ENCODE results near the gene HOXB2. TPM values are rescaled to one million over a fixed set of nuclear protein-coding genes. Genes with fewer than 3 reads are reported as not detected.
A peak's percentile ranks its signal among the peaks of the same experiment; 100 is the strongest.
"Not testable (repeated sequence)": the region's sequence is repeated elsewhere in the genome, so short reads cannot be mapped to it uniquely, and the experiment has no call there.

The HOXB2 gene
- total RNA-seq, 2 donors from 2014 or later = 18.9 to 22.3 TPM

DNA sequence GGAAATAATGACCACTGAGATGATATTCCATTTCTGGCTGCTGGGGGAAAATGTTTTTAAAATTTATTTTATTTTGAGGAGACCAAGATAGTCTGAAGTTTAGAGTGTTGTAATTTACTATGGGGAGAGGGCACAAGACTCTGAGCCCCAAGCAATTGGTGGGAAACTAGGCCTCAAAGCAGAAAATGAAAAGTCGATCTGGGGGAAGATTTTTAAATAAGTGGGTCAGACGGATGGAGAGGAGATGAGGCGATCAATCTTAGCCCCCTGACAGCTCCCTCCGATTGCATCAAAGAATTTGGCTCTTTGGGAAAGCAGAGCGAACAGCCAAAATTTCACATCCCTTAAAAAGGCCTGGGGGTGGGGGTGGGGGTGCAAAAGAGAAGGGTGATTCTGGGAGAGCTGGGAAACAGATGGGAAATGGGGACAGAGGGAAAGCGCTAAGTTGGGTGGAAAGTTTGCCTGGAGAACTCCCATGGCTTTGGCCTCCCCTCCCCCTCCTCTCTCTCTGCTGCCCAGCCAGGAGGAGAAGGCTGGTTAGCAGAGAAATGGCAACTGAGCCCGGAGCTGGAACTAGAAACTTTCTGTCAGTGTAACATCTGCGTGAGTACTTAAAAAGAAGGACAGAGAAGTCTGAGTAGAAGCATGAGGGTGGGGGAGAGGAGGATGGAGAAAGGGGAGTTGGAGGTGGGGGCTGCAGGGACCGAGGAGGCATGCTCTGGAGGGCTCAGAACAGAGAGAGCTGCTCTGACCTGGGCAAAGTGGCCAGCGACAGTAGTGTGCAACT is 1.4 kb upstream of the HOXB2 start:
- intact Hi-C loops (cut with DNase I) = loop anchor here in 1 of 2 donors (2.0 kb wide), 1 partner anchor 24 kb away; no protein-coding TSS in a partner anchor
- DNase-seq (ENCODE audit: low spot score) = no peak

DNA sequence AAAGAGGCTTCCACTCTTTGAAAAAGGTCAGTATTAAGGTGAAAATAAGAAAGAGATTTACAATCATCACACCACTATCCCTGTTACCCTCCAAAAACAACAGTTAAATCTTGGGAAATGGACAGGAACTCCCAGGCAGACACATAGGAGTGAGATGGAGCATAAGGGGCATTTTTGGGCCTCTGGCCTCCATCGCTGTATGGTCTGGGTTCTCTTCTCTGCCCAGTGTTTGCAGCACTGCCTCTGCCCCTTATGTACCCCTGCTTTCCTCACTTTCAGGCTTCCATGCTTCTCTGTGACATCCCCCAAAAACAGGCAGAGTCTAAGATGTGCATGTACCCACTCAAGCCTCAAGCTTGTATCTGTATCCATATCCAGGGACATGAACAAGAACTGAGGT is 630 bp upstream of the HOXB2 start:
- intact Hi-C loops (cut with DNase I) = no loop called here

DNA sequence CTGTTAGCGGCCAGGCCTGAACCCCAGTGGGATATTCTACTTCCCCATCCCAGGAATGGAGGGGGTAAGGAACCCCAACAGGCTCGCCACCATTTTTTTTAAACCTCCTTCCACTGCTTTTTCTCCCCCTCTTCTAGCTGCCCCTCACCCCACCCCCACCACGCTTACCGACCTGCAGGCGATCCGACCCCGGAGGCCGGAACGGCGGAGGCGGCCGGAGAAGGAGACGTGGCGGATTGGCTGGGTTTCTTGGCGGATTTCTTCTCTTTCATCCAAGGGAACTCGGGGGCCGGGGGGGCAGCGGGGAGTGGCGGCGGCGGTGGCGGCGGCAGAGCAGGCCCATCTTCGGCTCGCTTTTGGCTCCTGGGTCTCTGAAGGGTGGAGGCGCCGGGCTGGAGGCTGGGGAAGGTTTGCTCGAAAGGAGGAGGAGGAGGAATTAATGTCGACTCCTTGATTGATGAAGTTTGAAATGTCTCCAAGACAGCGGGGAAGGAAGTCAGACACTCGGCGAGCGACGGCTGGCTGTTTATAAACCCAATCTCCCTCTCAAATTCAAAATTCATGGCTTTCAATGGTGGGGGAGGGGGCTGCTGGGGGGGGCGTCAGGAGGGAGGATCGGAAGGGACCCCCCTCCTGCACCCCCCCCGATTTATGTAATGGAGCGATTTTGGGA is 424 bp downstream of the HOXB2 start:
- intact Hi-C loops (cut with DNase I) = loop anchor here in 1 of 2 donors (5.0 kb wide), 1 partner anchor 52 kb away; no protein-coding TSS in a partner anchor
- peak; percentile 97 for DNase-seq (ENCODE audit: low spot score)

More for the DNA sequence above, 630 bp upstream of the HOXB2 start:
- no peak for DNase-seq (ENCODE audit: low spot score)

DNA sequence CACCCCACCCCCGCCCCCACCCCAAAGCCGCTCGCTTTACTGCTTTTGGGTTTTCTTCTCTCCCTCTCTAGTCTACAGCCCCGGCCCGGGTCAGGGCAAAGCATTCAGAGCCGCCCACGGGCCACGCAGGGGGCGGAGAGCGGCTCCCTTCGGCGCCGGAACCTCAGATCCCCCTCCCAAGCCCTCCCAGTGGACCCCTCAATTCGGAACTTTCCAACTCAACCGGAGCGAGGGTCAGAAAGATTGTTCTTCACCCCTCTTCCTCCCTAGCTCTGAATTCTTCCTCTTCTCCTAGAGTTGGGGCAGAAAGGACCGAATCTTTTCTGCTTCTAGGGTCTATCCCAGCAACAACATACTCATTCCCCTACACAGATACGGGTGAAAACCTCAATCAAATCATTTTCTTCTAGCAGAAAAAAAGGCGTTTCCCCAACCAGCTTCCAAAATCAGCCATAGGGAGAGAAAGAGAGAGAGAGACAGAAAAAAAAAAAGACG is 1.0 kb downstream of the HOXB2 start:
- no peak for DNase-seq (ENCODE audit: low spot score)
- intact Hi-C loops (cut with DNase I) = loop anchor here in 1 of 2 donors (5.0 kb wide), 1 partner anchor 52 kb away; no protein-coding TSS in a partner anchor

DNA sequence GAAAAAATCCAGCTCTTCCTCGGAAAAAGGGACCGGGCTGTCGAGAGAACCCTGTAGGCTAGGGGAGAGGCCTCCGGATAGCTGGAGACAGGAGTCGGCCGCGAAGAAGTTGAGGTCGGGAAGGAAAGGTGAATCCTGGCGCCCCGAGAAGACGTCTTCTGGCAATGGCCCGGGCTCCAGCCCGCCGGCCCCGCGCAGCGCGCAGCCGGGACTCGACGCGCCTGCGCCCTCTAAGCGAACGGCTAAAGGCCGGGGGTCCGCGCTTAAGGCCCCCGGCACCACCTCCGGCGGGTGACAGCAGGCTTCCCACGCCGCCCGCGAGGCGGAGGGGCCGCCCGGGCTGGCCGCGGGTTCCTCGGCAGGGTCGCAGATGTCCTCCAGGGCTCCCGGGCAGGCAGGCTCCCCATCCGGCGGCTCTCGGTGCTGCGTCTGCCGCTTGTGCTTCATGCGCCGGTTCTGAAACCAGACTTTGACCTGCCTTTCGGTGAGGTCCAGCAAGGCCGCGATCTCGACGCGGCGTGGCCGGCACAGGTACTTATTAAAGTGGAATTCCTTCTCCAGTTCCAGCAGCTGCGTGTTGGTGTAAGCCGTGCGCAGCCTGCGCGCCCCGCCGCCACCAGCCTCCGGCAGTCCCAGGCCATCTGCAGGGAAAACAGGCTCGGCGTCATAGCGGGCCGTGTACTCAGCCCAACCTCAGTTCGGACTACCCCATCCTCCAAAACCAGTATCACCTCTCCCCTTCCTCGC is 1.6 kb downstream of the HOXB2 start:
- no peak for DNase-seq (ENCODE audit: low spot score)
- intact Hi-C loops (cut with DNase I) = loop anchor here in 1 of 2 donors (5.0 kb wide), 1 partner anchor 51 kb away; no protein-coding TSS in a partner anchor

DNA sequence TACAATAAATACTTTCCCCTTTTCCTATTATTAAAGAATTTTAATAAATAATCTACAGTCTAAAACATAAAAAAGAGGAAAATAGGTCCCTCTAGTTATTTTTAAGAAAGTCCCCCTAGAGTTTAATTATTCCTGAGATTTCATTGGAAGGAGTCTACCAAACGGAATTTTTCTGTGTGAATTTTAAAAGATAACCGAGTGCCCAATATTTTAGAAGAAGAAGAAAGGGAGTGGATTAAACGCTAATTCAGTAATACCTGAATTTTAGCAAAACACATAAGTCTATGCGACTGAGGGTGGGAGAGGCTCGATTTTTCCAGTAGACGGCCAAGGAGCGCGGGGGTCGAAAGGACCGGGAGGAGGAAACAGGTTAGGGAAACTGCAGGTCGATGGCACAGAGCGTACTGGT is 2.2 kb downstream of the HOXB2 start:
- DNase-seq (ENCODE audit: low spot score) = no peak
- intact Hi-C loops (cut with DNase I) = loop anchor here in 1 of 2 donors (5.0 kb wide), 1 partner anchor 50 kb away; no protein-coding TSS in a partner anchor

DNA sequence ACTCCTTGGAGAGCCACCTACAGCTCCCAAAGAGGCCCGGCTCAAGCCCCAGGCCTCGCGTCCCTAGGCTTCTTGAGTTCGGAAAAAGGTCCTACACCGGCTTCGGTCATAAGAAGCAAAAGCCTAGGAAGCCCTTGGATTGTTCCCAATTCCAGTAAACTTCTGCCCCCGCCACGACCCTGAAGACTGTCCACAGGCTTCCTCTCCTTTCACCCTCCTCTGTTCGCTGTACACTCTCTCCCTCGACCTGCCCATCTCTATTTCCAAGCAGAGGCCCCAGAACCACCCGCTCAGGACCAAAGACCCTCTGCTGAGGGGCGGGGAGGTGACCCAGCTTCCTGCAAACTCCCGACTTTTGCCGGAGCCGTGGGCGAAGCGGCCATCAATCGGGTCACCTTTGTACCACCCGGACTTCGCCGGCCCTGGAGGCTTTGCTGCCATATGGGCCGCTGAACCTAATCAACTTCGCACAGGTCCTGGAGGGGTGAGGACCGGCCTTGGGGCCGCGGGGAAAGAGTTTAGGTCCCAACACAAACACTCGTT is 2.7 kb downstream of the HOXB2 start:
- no peak for DNase-seq (ENCODE audit: low spot score)
- intact Hi-C loops (cut with DNase I) = loop anchor here in 1 of 2 donors (5.0 kb wide), 1 partner anchor 50 kb away; no protein-coding TSS in a partner anchor

DNA sequence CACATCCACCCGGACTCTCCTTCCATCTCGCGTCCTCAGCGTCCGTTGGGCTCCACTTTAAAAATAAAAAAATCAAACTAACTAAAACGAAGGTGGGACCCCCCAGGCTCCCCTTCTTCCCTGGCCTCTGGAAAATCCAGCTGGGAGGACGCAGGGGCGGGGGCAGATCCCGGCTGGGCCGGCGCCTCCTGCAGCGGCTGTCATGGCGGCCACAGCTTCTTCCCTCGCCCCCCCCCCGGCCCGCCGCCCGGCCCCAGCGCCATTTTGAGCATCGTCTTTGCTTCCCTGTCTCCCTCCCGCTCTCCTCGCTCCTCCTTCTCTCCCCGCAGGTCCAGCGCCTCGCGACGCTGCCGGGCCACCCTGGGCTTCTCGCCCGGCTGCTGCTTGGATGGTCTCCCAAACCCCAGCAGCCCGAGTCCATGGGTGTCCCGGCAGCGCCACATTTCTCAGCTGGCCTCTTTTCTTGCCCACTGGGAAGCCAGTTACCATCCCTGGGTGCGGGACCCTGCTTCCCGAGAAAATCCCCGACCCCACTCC is 3.3 kb downstream of the HOXB2 start:
- intact Hi-C loops (cut with DNase I) = loop anchor here in 1 of 2 donors (5.0 kb wide), 1 partner anchor 49 kb away; no protein-coding TSS in a partner anchor
- DNase-seq (ENCODE audit: low spot score) = peak; percentile 93

DNA sequence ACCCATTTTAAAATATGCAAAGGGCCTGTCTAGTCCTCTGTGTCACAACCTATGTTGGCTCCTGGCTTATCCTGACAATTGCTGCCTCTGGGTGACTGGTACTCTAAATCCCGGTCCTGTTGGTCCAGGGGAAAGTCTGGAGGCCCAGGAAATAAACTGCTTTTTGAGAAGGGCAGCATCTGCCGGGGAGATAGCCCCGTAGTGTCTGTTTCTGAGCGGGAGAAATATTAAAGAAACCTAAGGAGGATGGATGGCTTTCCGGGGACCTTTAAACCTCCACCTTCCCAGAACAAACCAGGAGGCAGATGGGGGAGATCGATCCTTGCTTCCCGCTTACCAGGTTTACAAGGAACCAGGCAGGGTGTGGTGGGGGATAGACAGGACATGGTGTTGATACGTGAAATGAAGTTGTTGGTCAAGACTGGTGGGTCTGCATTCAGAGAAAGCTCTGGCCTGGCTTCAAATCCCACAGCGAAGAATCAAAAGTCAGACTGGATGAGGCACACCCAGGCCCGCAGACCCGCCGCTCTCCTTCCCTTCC is 3.8 kb downstream of the HOXB2 start:
- DNase-seq (ENCODE audit: low spot score) = no peak
- intact Hi-C loops (cut with DNase I) = loop anchor here in 1 of 2 donors (5.0 kb wide), 1 partner anchor 49 kb away; no protein-coding TSS in a partner anchor

DNA sequence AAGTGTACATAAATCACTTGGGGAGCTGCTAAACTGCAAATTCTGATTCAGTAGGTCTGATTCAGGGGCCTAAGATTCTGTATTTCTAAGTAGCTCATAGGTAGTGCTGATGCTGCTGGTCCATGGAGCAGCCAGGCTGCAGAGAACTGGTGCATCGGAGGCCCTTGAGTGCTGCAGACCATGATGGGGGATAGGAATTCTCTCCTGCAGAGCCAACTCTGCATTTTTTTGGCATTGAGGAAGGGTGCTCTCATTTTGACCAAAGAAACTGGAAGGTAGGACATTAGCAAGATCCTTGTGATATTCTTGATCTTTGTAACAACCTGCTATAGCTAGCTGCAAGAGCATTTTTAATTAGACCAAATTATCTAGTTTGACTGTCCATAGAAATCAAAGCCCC is 4.7 kb downstream of the HOXB2 start:
- DNase-seq (ENCODE audit: low spot score) = no peak
- intact Hi-C loops (cut with DNase I) = loop anchor here in 1 of 2 donors (5.0 kb wide), 1 partner anchor 48 kb away; no protein-coding TSS in a partner anchor

DNA sequence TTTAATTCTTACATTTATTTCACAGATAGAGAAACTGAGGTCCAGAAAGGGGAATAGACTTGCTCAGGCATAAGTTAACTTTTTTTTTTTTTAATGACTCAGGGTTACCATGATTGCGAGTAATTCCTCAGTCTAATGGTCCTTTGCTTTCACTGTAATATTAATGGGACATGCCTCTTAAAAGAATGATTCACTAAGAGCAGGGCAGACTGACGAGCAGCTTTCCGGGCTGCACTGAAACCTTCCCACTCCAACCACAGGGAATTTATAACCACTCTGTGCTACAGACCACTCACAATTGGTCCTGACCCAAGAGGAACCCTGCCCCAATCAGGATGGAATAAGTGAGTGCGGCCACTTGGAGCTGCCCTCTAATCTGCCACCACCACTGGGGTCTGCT is 5.7 kb downstream of the HOXB2 start:
- intact Hi-C loops (cut with DNase I) = loop anchor here in 1 of 2 donors (5.0 kb wide), 1 partner anchor 37 kb away; no protein-coding TSS in a partner anchor
- DNase-seq (ENCODE audit: low spot score) = no peak

DNA sequence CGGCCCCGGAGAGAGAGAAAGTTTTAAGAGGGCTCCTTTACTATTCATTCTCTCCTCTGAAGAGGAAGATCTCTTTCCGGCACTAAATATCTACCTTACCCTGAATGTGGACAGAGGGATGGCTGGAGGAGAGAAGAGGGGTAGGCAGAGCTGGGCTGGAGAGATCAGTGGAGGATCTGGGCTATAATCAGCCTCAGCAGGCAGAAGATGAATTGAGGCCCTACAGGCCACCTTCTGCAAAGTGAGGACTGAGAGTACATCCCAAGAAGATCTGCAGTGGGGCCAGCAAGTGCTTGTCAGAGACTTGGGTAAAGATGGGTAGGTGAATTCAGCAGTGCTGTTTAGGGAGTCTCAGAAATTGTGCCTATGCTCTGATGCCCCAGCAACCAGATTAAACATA is 7.6 kb downstream of the HOXB2 start:
- DNase-seq (ENCODE audit: low spot score) = no peak

DNA sequence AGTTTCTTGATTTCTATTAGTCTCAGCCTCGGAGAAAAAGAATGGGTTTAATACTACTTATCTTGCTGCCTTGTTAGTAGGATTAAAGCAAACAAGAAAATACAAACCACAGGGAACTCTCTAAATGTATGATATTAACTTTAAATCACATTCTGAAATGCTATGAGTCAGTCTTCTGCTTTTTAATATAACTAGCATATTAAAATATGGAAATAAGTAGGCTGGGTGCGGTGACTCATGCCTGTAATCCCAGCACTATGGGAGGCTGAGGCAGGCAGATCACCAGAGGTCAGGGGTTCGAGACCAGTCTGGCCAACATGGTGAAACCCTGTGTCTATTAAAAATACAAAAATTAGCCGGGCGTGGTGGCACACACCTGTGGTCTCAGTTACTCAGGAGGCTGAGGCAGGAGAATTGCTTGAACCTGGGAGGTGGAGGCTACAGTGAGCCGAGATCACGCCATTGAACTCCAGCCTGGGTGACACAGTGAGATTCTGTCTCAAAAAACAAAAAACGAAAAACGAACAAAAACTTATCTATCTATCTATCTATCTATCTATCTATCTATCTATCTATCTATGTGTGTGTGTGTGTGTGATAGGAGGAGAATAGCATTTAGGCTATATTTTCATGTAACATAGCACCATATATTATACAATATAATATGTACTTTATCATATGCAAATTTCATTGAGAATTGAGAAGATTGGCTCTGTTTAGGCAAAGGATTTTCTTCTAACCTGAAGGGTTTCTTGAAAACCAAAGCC is 8.9 kb downstream of the HOXB2 start:
- not testable (repeated sequence) for DNase-seq (ENCODE audit: low spot score)
- intact Hi-C loops (cut with DNase I) = loop anchor here in 1 of 2 donors (5.0 kb wide), 1 partner anchor 34 kb away; no protein-coding TSS in a partner anchor

More for the DNA sequence above, 7.6 kb downstream of the HOXB2 start:
- intact Hi-C loops (cut with DNase I) = loop anchor here in 1 of 2 donors (5.0 kb wide), 1 partner anchor 35 kb away; no protein-coding TSS in a partner anchor

DNA sequence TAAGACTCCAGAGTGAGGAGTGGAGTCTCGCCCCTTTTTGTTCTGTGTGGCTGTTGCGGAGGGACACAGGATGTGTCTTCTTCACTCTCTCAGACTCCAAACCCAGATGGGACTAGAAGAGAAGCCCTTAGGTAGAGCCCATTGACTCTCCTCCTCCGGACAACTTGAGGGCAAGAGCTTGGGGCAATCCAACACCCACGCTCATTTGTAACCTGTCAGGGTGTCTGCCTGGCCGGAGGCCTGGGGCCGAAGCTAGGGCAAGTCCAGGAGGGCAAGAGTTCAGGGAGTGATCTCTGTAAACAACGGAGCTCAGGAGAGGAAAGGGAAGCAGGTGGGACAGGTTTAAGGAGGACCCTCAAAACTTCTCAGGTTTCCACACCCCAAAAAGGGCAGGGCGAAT is 12.6 kb downstream of the HOXB2 start:
- intact Hi-C loops (cut with DNase I) = no loop called here
- no peak for DNase-seq (ENCODE audit: low spot score)

DNA sequence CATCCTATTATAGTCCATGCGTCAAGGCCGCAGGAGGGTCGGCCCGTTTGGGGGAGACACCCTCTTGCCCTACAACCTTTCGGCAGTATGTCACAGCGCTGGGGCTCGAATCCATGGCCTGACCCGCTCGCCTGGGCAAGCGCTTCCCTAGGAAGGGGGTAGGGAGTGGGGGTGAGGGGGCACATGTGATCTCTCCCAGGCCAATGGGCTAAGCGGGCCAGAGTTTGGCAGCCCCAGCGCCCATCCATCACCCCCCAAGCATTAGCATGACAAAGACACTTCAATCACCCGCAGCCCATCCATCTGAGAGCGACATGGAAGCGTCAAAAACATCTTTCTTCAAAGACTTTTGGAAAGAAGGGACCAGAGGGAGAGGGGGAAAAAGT is 14.0 kb downstream of the HOXB2 start, which contains the start of gene HOXB1:
Gene HOXB1 (minus strand): TSS at position 125 of the 386 bp plus-strand sequence. CDS start 107 bp downstream, at position 18.
- no peak for DNase-seq (ENCODE audit: low spot score)
- intact Hi-C loops (cut with DNase I) = no loop called here

DNA sequence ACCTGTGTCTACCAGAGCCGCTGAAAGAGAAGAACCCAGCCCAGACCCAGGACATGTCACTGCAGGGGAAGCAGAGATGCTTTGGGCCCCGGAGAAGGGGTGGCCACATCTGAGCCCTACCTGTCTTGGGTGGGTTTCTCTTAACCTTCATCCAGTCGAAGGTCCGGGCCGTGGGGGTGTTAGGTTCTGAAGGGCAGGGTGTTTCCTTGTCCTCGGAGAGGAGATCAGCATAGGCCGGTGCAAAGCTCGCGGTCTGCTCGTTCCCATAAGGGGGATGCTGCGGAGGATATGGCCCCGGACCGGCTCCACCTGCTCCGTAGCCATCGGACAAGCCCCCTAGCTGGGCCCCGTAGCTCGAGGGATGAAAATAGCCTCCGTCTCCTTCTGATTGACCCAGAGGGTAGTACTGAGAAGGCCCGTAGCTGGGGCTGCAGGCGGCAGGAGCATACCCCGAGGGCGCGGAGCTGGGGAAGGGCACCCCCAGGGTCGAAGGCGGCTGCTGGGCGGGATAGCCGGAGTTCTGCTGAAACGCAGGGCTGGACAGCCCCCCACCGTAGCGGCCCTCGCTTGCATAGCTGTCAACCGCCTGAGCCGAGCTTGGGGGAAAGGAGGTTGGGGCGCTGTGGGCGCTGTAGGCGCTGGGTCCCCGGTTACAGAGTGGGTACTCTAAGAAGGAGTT is 14.6 kb downstream of the HOXB2 start:
- intact Hi-C loops (cut with DNase I) = no loop called here
- DNase-seq (ENCODE audit: low spot score) = no peak

DNA sequence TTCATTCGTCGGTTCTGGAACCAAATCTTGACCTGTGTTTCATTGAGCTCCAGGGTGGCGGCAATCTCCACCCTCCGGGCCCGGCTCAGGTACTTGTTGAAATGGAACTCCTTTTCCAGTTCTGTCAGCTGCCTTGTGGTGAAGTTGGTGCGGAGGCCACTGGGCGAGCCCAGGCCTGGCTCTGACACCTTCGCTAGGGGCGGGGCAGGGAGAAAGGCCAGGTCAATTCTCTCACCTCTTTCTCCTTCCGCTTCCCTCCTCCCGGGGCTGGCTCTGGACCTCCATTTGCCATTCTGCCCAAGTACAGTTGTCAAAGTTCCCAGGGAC is 15.3 kb downstream of the HOXB2 start:
- intact Hi-C loops (cut with DNase I) = no loop called here
- no peak for DNase-seq (ENCODE audit: low spot score)
